Thyroid gland (tissue), 4 donors: ENCODE data around the gene TCP11L2. TPM values are rescaled to one million over a fixed set of nuclear protein-coding genes. Genes with fewer than 3 reads are reported as not detected.

Experiments used
- DNase-seq, 2 donors: peaks; one replicate each; pipeline ENCODE4 v3.0.0-alpha.2; 2019
- H3K27ac ChIP-seq, 3 donors: fragments of 200-600 bp; sonication (generic); 1 replicate in 2 of 3; 2 replicates in 1 of 3; pipeline ENCODE4 v1.5.1; 2016 to 2019; ENCODE audit warnings: mild to moderate bottlenecking in 1 of 3, moderate library complexity in 1 of 3
- H3K27me3 ChIP-seq: fragments of 200-600 bp; sonication (generic); one replicate; pipeline ENCODE4 v1.5.1; 2019
- H3K36me3 ChIP-seq, 2 donors: fragments of 200-600 bp; sonication (generic); one replicate each; pipeline ENCODE4 v1.5.1; 2016 to 2019
- H3K4me1 ChIP-seq, 2 donors: fragments of 200-600 bp; sonication (generic); one replicate each; pipeline ENCODE4 v1.5.1; 2017 to 2019
- H3K4me3 ChIP-seq, 3 donors: fragments of 200-600 bp; sonication (generic); replicated peaks in 1 of 3; 1 replicate in 2 of 3; 2 replicates in 1 of 3; pipeline ENCODE4 v1.5.1; 2016; ENCODE audit warnings: mild to moderate bottlenecking in 1 of 3
- H3K9me3 ChIP-seq: fragments of 200-600 bp; sonication (generic); one replicate; pipeline ENCODE4 v1.5.1; 2017
- POLR2A ChIP-seq, 2 donors: fragments of 450-650 bp; IDR thresholded peaks; one replicate each; pipeline ENCODE4 v1.6.1; 2017; ENCODE audit warnings: antibody characterized with exemption in 2 of 2, mild to moderate bottlenecking in 2 of 2, moderate library complexity in 1 of 2
- WGBS, 2 donors: methylation state at CpG; one replicate each; pipeline ENCODE4 v1.1.5; 2017; 5-methylcytosine and 5-hydroxymethylcytosine counted together
- intact Hi-C: fragments of 100-400 bp; cut with DNase I; formaldehyde crosslinking; loops from one replicate; pipeline ENCODE4 v1.15.1; 2023
- total RNA-seq, 4 donors: library from RNA; depleted of rRNA; stranded (reverse); fragments of >200 nt; gene quantifications; one replicate each; pipeline ENCODE4 v1.2.3, GENCODE V29; 2016
- TF ChIP-seq, protein P1 (sequence below), 6 experiments: fragments of 200-600 bp in 3 of 6; fragments of 450-650 bp in 3 of 6; sonication (generic) in 3 of 6; IDR thresholded peaks; one replicate each; pipeline ENCODE4 v1.5.1; 2016 to 2019; ENCODE audit warnings: antibody characterized with exemption in 6 of 6, mild to moderate bottlenecking in 2 of 6, inconsistent platforms in 1 of 6, moderate library complexity in 1 of 6

TCP11L2 gene
- total RNA-seq, 4 donors from 2014 or later, result 39.7 to 72.3 (median 59.9) TPM

DNA sequence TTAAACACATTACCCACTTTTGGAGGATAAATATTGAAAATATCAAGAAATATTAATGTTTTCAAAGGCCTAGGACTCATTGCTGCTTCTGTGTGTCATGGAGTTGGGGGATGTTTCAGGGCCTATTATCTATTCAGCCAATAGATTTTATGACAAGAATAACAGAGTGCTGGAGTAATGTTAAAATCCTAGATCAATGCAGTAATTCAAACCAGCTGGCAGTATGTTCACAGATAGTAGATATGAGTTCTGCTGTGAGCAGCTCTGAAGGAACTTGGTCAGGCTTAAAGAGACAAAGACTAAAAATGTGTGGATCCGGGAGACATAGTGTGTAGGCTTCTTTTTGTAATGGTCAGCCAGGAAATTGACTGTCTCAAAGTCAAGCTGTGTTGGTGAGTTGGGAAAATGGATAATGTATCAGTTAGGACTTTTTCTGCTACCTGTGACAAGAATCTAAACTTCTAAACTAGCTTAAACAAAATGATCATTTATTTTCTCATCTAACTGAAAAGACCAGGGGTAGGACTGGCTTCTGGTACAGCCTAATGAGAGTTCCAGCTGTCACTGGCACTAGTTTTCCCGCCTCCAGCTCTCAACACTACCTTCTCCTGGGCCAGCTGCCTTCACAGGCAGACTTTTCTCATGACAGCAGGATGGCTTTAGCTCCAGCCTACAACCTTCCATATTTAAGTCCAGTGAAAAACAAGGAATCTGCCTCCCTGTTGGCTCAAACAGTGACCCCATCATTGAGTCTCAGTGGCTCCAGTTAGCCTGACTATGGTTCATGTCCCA, 38.7 kb downstream of the TCP11L2 start:
- Histone ChIP-seq H3K27ac (peak overlapping the region in 1 of 3 donors; percentile 27), H3K36me3 (peaks cover 3 to 5% of the 10 kb centered on the region in 2 donors)
- no peak for DNase-seq

DNA sequence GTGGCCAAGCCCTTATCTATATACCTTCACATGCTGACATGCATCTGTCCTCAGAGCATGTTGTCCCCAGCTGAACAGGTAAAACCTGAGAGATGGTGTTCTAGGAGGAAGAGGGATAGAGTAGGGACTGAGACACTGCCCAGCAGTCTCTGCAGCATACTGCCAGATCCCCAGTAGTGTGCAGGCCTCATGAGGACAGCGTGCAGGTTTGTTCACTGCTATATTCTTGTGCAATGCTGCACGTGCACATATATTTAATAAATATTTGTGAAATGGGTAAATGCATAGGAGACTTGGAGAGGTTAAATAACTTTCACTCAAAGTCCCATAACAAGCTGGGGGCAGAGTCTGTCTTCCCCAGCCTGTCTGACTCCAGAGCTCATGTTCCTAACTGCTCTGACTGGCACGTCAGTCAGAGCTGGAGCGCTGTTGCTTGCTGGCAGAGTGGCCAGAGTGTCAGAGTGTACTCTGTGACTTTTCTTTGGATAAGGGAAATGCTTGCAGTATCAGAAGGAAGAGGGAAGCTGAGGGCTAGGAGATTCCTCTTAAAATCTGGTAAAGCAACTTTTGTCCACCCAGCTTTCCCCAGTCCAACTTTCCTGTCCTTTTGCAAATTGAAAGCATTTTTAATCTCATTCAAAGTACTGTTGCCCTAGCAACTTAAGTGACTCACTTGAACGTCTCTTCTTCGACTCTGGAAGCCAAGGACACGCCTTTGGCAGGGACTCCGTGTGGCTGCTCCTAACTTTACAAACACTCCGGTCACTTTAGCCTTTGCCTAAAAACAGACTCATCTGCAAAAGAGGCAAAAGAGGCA, 40.1 kb downstream of the TCP11L2 start:
- Histone ChIP-seq H3K27me3 (no peaks in the 10 kb centered on the region), H3K9me3 (no peaks in the 10 kb centered on the region), H3K4me1 (peaks cover 19 to 21% of the 10 kb centered on the region in 2 donors), H3K27ac (peak overlapping the region; percentile 22 to 36 (median 27)), H3K4me3 (peak overlapping the region in 1 of 3 donors; percentile 1), H3K36me3 (peaks cover 0 to 6% of the 10 kb centered on the region in 2 donors)
- 19 to 22% methylated on average over 9 of the region's 9 CpGs for WGBS, 2 donors
- TF ChIP-seq, protein P1, sequence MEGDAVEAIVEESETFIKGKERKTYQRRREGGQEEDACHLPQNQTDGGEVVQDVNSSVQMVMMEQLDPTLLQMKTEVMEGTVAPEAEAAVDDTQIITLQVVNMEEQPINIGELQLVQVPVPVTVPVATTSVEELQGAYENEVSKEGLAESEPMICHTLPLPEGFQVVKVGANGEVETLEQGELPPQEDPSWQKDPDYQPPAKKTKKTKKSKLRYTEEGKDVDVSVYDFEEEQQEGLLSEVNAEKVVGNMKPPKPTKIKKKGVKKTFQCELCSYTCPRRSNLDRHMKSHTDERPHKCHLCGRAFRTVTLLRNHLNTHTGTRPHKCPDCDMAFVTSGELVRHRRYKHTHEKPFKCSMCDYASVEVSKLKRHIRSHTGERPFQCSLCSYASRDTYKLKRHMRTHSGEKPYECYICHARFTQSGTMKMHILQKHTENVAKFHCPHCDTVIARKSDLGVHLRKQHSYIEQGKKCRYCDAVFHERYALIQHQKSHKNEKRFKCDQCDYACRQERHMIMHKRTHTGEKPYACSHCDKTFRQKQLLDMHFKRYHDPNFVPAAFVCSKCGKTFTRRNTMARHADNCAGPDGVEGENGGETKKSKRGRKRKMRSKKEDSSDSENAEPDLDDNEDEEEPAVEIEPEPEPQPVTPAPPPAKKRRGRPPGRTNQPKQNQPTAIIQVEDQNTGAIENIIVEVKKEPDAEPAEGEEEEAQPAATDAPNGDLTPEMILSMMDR (IDR thresholded peaks at IDR 0.05), result no peak
- TF ChIP-seq POLR2A (IDR thresholded peaks at IDR 0.05), result no peak
- peak; percentile 72 to 78 for DNase-seq
- intact Hi-C loops, result loop anchor here (10.0 kb wide), 1 partner anchor 118 kb away; no protein-coding TSS in a partner anchor

More for the DNA sequence above, 38.7 kb downstream of the TCP11L2 start:
- no peak for TF ChIP-seq POLR2A (IDR thresholded peaks at IDR 0.05)
- TF ChIP-seq, protein P1 (IDR thresholded peaks at IDR 0.05), result no peak
- Histone ChIP-seq H3K9me3 (no peaks in the 10 kb centered on the region), H3K4me1 (peaks cover 19 to 21% of the 10 kb centered on the region in 2 donors), H3K4me3 (no peak overlapping the region), H3K27me3 (no peaks in the 10 kb centered on the region)
- whole genome bisulfite sequencing, 2 donors, result 82 to 94% methylated on average over 2 of the region's 2 CpGs
- intact Hi-C loops, result loop anchor here (10.0 kb wide), 1 partner anchor 116 kb away; no protein-coding TSS in a partner anchor

DNA sequence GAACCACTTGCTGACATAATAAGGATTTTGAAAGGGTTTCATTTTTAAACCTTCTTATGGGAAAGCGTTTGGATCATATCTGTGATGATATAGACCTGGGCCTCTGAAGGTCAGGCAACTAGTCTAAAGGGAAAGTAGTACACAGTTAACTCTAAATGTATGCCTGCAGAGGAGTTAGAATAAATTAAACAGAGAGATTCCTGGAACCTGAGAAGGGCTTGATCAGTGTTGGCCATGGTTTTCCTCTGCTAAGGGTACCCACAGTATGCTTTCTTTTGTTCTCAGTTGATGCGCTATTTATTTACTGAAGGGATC, 40.6 kb downstream of the TCP11L2 start:
- Histone ChIP-seq H3K27me3 (no peaks in the 10 kb centered on the region), H3K9me3 (no peaks in the 10 kb centered on the region), H3K36me3 (peaks cover 0 to 6% of the 10 kb centered on the region in 2 donors), H3K27ac (peak overlapping the region; percentile 22 to 36 (median 27)), H3K4me1 (peaks cover 19 to 21% of the 10 kb centered on the region in 2 donors), H3K4me3 (no peak overlapping the region)
- no peak for DNase-seq
- 69 to 70% methylated on average over 2 of the region's 2 CpGs for WGBS, 2 donors
- no peak for TF ChIP-seq POLR2A (IDR thresholded peaks at IDR 0.05)
- TF ChIP-seq, protein P1 (IDR thresholded peaks at IDR 0.05), result no peak
- intact Hi-C loops, result loop anchor here (10.0 kb wide), 1 partner anchor 118 kb away; no protein-coding TSS in a partner anchor

DNA sequence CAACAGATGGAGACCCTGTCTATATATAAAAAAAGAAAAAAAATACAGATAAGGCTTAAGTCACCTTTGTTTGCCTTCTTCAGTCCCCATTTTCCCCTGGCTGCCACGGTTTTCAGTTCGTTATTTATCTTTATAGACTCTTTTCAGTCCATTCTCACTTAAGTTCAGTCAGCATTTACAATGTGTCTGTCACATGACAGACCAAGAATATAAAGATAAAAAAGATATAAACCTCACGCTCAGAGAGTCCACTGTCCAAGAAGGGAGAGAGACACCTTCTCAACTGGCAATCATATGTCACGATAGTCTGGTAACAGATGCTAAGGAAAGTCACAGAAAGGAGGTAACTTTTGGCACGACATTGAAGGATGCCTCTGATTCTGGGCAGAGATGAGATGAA, 41.6 kb downstream of the TCP11L2 start:
- TF ChIP-seq, protein P1 (IDR thresholded peaks at IDR 0.05), result no peak
- no peak for TF ChIP-seq POLR2A (IDR thresholded peaks at IDR 0.05)
- intact Hi-C loops, result loop anchor here (10.0 kb wide), 1 partner anchor 119 kb away; no protein-coding TSS in a partner anchor
- Histone ChIP-seq H3K36me3 (peaks cover 0 to 6% of the 10 kb centered on the region in 2 donors), H3K27me3 (no peaks in the 10 kb centered on the region), H3K9me3 (no peaks in the 10 kb centered on the region), H3K4me1 (peaks cover 19 to 21% of the 10 kb centered on the region in 2 donors), H3K27ac (peak overlapping the region in 1 of 3 donors; percentile 27), H3K4me3 (no peak overlapping the region)
- 94 to 96% methylated on average over 5 of the region's 5 CpGs for WGBS, 2 donors
- DNase-seq, result no peak
